Measurements from ENCODE around the gene DPP6.

Gene DPP6

DNA sequence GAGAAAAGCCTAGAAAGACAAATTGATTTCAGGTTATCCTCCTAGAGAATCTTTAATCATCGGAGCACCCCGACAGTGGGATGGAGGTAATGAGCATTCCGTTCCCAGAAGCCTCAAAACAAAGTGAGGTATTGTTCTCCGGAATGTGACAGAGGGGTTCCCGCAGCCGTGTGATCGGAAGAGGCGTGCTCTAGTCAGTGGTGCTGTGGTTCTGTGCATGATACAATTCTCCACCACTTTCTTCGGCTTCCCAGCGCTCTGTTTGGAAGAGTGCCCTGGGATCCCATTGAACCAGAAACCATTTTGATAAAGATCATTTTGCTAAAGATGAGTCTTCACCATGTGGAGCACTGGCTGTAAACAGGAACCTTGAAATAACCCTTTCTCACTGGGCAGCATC lies 516.1 kb downstream of the DPP6 start:
- Histone ChIP-seq H3K4me3 (no peak overlapping the region), H3K27ac (no peak overlapping the region)

- Histone ChIP-seq H3K27ac (no peak overlapping the region), H3K4me3 (no peak overlapping the region)
Observed at GRCh38 chr7:154569916-154570315, 517.7 kb downstream of the DPP6 start.

DNA sequence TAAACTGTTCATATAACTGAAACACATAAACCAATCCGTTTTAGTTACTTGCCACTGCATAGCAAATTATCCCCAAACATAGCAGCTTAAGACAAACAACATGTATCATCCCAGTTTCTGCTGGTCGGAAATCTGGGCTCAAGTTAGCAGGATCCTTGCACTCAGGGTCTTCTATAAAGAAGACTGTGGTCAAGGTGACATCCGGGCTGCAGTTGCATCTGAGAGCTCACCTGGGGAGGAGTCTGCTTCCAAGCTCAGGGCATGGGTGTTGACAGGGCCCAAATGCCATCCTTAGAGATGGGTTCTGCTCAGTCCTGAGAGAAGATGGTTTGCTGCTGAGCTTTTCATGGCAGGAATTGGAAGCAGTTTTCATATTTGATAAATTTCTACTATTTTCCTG lies 519.6 kb downstream of the DPP6 start:
- Histone ChIP-seq H3K27ac (no peak overlapping the region), H3K4me3 (no peak overlapping the region)

DNA sequence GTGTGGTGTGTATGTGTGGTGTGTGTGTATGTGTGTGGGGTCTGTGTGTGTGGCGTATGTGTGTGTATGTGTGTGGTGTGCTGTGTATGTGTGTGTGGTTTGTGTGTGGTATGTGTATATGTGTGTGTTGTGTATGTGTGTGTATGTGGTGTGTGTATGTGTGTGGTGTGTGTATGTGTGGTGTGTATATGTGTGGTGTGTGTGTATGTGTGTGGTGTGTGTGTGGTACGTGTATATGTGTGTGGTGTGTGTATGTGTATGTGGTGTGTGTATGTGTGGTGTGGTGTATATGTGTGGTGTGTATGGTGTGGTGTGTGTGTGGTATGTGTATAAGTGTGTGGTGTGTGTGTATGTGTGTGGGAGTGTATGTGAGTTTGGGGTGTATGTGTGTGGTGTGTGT lies 522.0 kb downstream of the DPP6 start:
- Histone ChIP-seq H3K4me3 (no peak overlapping the region), H3K27ac (no peak overlapping the region)

GRCh38 chr7:154575497-154575896 lies 523.3 kb downstream of the DPP6 start:
- Histone ChIP-seq H3K27ac (no peak overlapping the region), H3K4me3 (no peak overlapping the region)

GRCh38 chr7:154576604-154577003 lies 524.4 kb downstream of the DPP6 start:
- Histone ChIP-seq H3K27ac (no peak overlapping the region), H3K4me3 (no peak overlapping the region)

DNA sequence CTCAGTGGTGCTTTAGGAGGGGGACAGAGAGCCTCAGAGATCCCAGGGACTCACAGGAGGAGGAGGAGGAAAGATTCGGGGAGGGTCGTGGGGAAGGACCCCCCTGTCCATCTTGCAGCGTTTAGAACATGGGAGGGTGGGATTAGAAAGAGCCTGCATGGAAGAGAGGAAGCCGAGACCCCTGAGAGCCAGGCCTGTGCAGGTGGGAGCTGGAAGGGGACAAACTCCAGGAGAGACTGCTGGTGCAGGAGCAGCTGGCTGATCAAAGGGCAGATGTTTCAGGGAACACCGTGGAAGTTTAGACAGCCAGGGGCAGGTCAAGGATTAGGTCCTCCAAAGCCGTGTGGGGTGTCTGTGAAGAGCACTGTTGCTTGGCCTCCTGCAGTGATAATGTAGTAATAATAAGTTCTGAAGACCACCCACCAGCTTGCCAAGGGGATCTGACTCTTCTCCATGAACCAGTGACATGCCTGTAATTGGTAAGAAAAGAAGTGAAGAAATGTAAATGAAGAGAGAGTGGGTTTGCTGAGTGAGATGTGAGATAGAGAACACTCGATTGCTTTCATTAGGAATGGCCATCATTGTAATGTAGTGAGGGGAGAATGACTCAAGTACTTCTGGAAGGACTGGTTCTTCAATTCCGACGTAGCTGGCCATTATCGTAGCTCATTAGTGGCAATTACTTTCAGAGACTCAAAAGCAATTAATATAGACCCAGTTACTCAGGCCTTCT lies 525.1 kb downstream of the DPP6 start:
- H3K4me3 ChIP-seq, result no peak overlapping the region
- H3K27ac ChIP-seq, result no peak overlapping the region

GRCh38 chr7:154578336-154578735 lies 526.1 kb downstream of the DPP6 start:
- no peak overlapping the region for H3K4me3 ChIP-seq
- no peak overlapping the region for H3K27ac ChIP-seq

DNA sequence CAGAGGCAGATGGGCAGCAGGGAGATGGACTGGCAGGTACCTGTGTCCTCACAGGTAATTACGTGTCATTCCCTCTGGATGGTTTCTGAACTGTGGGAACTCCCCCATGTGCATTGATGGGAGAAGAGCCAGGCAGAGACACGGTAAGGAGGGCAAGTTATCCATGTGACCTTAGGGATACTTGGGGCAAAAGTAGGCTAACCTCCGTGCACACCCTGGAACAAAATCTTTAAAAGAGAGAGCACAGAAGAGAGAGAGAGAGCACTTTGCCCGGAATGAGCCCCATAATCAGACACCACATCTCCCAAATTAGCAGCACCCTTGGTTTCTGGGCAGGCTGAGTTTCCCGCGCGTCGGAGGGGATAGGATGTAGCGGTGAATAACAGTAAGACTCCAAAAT lies 527.5 kb downstream of the DPP6 start:
- Histone ChIP-seq H3K27ac (no peak overlapping the region), H3K4me3 (no peak overlapping the region)

- no peak overlapping the region for H3K4me3 ChIP-seq
- no peak overlapping the region for H3K27ac ChIP-seq
Observed at GRCh38 chr7:154581251-154581890, 529.2 kb downstream of the DPP6 start.

DNA sequence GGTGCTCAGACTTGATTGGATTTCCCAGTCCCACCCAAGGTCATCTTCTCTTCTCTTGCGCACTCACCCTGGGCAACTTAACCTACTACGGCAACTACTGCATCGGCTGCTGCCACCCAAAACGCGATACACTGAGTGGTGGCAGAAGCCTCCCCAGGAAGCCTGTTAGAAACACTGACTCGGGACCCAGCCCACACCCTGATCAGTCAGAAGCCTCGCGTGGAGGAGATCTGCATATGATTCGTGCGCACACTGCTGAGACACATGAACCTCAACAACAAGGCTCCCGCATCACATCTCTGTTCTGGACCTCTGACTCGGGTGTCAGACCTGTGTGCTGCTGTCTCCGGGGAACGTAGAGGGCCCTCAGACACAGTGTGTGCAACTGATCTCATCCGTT lies 531.3 kb downstream of the DPP6 start:
- no peak overlapping the region for H3K4me3 ChIP-seq
- H3K27ac ChIP-seq, result no peak overlapping the region

DNA sequence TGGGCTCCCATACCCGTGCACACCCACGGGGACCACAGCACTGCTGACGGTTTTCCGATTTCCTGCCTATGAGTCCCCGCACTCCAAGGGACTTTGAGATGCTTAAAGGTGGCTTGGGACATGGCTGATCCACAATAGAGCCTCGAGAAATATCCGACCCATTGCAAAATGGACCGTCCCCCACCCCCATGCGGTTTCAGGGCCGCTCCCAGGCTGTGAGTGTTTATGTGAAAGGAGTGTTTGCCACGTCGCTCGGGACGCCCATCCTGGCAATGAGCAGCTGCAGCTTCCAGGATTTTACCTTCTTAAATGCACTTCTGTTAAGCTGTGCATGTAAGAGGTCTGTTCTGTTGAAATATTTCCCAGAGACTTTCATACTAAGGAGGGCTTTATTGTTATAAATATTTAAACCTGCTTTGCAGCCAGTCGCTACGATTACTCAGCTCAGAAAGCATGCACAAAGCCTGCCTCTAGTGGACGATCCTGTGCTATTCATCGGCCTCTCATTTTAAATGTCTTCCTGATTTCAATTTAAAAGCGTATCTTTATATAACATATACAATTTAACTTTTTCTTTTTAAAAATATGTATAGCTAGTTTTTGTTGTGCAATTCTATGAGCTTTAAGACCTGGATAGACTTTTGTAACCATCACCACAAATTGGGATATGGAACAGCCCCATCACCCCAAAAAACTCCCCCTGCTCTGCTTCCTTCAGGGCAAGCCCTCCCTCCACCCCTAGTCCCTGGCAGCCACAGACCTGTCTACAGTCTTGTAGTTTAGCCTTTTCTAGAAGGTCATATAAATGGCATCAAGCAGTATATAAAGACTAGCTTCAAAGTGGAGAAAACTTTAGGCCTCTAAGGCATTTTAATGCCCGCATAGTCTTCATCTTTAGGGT lies 532.4 kb downstream of the DPP6 start:
- no peak overlapping the region for H3K27ac ChIP-seq
- no peak overlapping the region for H3K4me3 ChIP-seq

DNA sequence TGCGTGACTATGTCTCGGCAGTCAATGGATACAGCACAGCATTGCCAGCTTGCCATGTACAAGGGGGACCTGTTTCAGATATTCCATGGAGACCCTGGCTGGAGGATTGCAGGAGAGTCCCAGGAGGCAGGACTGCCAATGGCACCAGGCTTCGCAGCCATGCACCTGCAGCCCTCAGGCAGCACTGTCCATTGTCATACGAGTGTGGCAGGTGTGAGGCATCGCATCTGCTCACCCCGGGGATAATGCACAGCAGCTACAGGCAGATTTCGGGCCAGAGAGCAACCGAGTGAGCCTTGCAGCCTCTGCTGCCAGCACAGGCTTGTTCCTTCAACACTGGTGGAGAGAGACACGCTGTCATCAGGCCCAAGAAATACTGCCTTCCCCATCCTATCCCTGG lies 535.6 kb downstream of the DPP6 start:
- no peak overlapping the region for H3K4me3 ChIP-seq
- no peak overlapping the region for H3K27ac ChIP-seq

DNA sequence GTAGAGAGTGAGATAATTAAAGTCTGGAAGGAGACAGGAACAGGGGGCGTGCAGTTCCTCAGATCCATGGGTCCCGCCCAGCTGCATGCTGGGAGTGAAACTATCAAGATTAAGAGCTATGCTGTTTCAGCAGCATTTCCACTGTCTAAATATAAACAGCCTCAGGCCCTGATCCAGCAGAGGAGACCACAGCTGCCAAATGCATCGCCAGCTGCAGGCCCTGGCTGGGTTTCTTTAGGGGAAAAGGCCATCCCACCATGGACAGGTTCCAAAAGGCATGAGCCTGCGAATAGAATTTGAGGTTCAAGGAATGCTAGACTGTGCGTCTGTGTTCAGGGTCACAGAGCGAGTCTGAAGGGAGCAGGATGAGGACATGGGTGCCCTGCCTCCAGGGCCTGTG lies 539.3 kb downstream of the DPP6 start:
- Histone ChIP-seq H3K4me3 (no peak overlapping the region), H3K27ac (no peak overlapping the region)

- H3K4me3 ChIP-seq, result no peak overlapping the region
- no peak overlapping the region for H3K27ac ChIP-seq
Observed at GRCh38 chr7:154592388-154592787, 540.2 kb downstream of the DPP6 start.

DNA sequence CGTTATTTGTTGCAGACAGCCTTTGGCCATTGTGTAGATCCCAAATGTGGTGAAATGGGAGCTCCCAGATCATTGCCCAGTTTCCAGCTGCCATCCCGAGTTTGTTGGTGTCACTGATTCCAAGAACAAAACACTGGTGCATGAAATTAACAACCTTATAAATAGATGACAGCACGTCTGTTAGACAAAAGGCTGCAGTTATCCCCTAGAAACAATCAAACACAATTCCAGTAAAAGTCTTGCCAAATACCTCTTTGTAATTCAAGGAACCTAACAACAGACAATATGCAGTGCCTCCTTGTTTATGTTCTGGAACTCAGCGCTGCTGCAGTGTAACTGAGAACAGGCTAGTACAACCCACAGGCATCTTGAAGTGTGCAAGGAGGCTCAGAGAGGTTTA lies 546.2 kb downstream of the DPP6 start:
- no peak overlapping the region for H3K4me3 ChIP-seq
- no peak overlapping the region for H3K27ac ChIP-seq

GRCh38 chr7:154598864-154599263 lies 546.7 kb downstream of the DPP6 start:
- Histone ChIP-seq H3K27ac (no peak overlapping the region), H3K4me3 (no peak overlapping the region)

DNA sequence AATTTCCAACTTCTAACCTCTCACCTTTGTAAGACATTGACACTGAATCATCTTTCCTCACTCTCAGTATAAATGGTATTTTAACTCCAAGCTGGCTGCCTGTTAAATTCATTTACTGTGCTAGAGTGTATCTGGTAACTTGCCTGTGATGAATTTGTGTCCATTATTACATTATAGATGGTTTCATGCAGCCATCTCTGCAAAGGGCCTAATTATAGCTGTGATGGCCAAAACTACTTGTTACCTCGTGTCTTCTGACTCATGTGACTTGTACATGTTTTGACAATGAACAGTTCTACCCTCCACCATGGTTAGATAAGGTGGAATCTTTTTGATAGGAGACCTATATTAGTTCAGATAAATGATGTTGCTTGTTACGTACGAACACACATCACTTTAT lies 558.7 kb downstream of the DPP6 start:
- Histone ChIP-seq H3K27ac (no peak overlapping the region), H3K4me3 (no peak overlapping the region)

- H3K4me3 ChIP-seq, result no peak overlapping the region
- H3K27ac ChIP-seq, result no peak overlapping the region
Observed at GRCh38 chr7:154613811-154614210, 561.6 kb downstream of the DPP6 start.

DNA sequence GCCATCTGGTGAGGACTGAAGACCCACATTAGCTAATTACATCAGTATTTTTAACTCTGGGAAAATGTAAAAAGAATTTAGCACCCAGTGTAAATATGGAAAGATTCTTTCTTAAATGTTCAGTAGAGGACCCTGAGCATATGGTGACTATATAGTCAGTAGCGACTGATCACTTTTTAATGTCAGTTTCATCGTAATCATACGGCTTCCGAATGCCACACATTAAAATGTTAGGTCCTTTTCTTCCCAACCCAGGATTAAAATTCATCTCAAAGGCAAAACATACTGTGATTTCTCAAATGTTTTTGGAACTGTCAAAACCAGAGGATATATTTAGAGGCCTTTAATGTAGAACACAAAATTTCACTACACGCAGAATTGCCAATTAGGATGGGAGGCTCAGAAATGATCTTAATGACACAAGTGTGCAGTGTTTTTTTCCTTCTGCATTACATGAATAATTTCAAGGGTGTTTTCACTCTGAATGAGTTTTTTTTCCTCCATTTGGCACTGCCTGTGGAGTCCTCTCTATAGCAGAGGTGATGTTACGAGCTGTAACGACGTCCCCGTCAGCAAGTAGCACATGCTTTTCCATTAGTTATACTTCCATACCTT lies 568.0 kb downstream of the DPP6 start:
- Histone ChIP-seq H3K4me3 (no peak overlapping the region), H3K27ac (no peak overlapping the region)
